K562 (cell line): ENCODE results near the gene OR4E2. TPM values are rescaled to one million over a fixed set of nuclear protein-coding genes. Genes with fewer than 3 reads are reported as not detected.

Experiments used
- ATAC-seq: fragments of 200-7000 bp; cut with Tn5 transposase; 3 replicates; pipeline ENCODE4 v1.9.1; 2020; ENCODE audit warnings: moderate library complexity
- BruUV-seq: library from RNA; stranded (reverse); fragments of 400-500 nt; replicated peaks from 2 replicates; lab custom pipeline; 2021; lab: Mats Ljungman, UMichigan
- CTCF ChIA-PET: fragments of 300-600 bp; formaldehyde crosslinking; extraction: SDS; loops from one replicate; lab custom pipeline; 2021; ENCODE audit warnings: low intra/inter-chr PET ratio; lab: Yijun Ruan, JAX
- POLR2A ChIA-PET: fragments of 300-600, 350-650 bp; sonication (Branson Sonifier 250); formaldehyde crosslinking; extraction: SDS; loops from one replicate; lab custom pipeline; 2021; ENCODE audit warnings: antibody characterized with exemption, inconsistent platforms; lab: Yijun Ruan, JAX
- DNase-seq, 4 experiments: peaks; one replicate each; pipeline versions ENCODE4 v3.0.0 to v3.0.0-alpha.2; 2011 to 2018; ENCODE audit warnings: low spot score in 3 of 4, mixed read lengths in 3 of 4; ENCODE audit errors: extremely low read depth in 1 of 4
- FAIRE-seq: peaks from 2 replicates; lab custom pipeline; 2011; peaks lifted over from hg19 to GRCh38; lab: Jason Lieb, UNC
- H2AFZ ChIP-seq: 2 replicates; pipeline ENCODE4 v1.6.0; 2011; ENCODE audit warnings: low read depth, low read length, control low read depth, inconsistent platforms
- H3K27ac ChIP-seq: fragments of 200-600 bp; 3 replicates; pipeline ENCODE4 v1.8.0; 2011; ENCODE audit warnings: low read depth, mild to moderate bottlenecking, control low read depth, inconsistent platforms, low read length, moderate library complexity, mixed read lengths; ENCODE audit errors: extremely low read depth
- H3K27me3 ChIP-seq, 2 experiments: fragments of 300-600 bp in 1 of 2; 2 replicates in 1 of 2; 3 replicates in 1 of 2; pipeline versions ENCODE4 v1.6.0 to v1.8.0; 2011; ENCODE audit warnings: inconsistent platforms in 2 of 2, low read length in 2 of 2, mild to moderate bottlenecking in 1 of 2, mixed read lengths in 1 of 2, moderate library complexity in 1 of 2; ENCODE audit not compliant: control insufficient read depth in 2 of 2, insufficient read depth in 2 of 2
- H3K36me3 ChIP-seq: fragments of 300-600 bp; 3 replicates; pipeline ENCODE4 v1.8.0; 2011; ENCODE audit warnings: mild to moderate bottlenecking, low read length, inconsistent platforms; ENCODE audit not compliant: control insufficient read depth, insufficient read depth
- H3K4me1 ChIP-seq, 2 experiments: fragments of 200-600 bp in 1 of 2; replicated peaks in 1 of 2; 2 replicates in 1 of 2; 3 replicates in 1 of 2; pipeline versions ENCODE4 v1.5.1 to v1.8.0; 2011; ENCODE audit warnings: inconsistent platforms in 2 of 2, low read length in 2 of 2, mild to moderate bottlenecking in 1 of 2, mixed read lengths in 1 of 2, moderate library complexity in 1 of 2; ENCODE audit not compliant: control insufficient read depth in 2 of 2, insufficient read depth in 2 of 2
- H3K4me2 ChIP-seq: 2 replicates; pipeline ENCODE4 v1.6.1; 2011; ENCODE audit warnings: low read length, control low read depth, inconsistent platforms, mixed read lengths; ENCODE audit not compliant: insufficient read depth
- H3K4me3 ChIP-seq: fragments of 200-600 bp; sonication (generic), shearing (Covaris generic); 2 replicates; pipeline ENCODE4 v1.5.1; 2016; ENCODE audit warnings: control low read depth, inconsistent platforms
- H3K79me2 ChIP-seq: fragments of 200-600 bp; 3 replicates; pipeline ENCODE4 v1.8.0; 2011; ENCODE audit warnings: low read length, inconsistent platforms; ENCODE audit not compliant: control insufficient read depth, insufficient read depth
- H3K9ac ChIP-seq, 2 experiments: 2 replicates each; pipeline versions ENCODE4 v1.6.0 to v1.6.1; 2011; ENCODE audit warnings: low read depth in 2 of 2, low read length in 2 of 2, control low read depth in 1 of 2, inconsistent platforms in 1 of 2, mild to moderate bottlenecking in 1 of 2, mixed read lengths in 1 of 2; ENCODE audit not compliant: insufficient read depth in 1 of 2
- H3K9me1 ChIP-seq: one replicate; pipeline ENCODE4 v1.6.0; 2011; ENCODE audit warnings: inconsistent platforms, mild to moderate bottlenecking, low read length, moderate library complexity; ENCODE audit not compliant: control insufficient read depth, insufficient read depth
- H3K9me3 ChIP-seq: replicated peaks from 2 replicates; pipeline ENCODE4 v1.5.1; 2011; ENCODE audit warnings: low read depth, low read length, inconsistent platforms; ENCODE audit not compliant: control insufficient read depth, insufficient read depth
- H4K20me1 ChIP-seq: replicated peaks from 2 replicates; pipeline ENCODE4 v1.6.1; 2011; ENCODE audit warnings: low read length, inconsistent platforms, mixed read lengths; ENCODE audit not compliant: control insufficient read depth, insufficient read depth
- CBFB ChIP-seq: sonication (generic); formaldehyde crosslinking; IDR thresholded peaks from 2 replicates; pipeline ENCODE4 v1.4.0; 2020; ENCODE audit warnings: mild to moderate bottlenecking, missing genetic modification reagents
- CEBPG ChIP-seq, 3 experiments: fragments of 200-800 bp in 1 of 3; sonication (Bioruptor generic) in 1 of 3; sonication (generic) in 1 of 3; formaldehyde crosslinking in 1 of 3; IDR thresholded peaks in 2 of 3; conservative IDR thresholded peaks in 1 of 3; 2 replicates each; pipeline versions ENCODE4 v1.6.1 to v1.8.0; 2016 to 2022; ENCODE audit warnings: missing compliant biosample characterization in 2 of 3, missing genetic modification characterization in 2 of 3, mild to moderate bottlenecking in 1 of 3, missing genetic modification reagents in 1 of 3
- ELK1 ChIP-seq: sonication (generic); formaldehyde crosslinking; IDR thresholded peaks from 2 replicates; pipeline ENCODE4 v1.8.1; 2022; ENCODE audit warnings: missing genetic modification reagents
- HDAC3 ChIP-seq: fragments of 450-650 bp; IDR thresholded peaks from 2 replicates; pipeline ENCODE4 v1.6.1; 2018; ENCODE audit warnings: borderline replicate concordance, mild to moderate bottlenecking, moderate library complexity; ENCODE audit not compliant: partially characterized antibody
- KDM5B ChIP-seq: fragments of 200-600 bp; sonication (generic); IDR thresholded peaks from 2 replicates; pipeline ENCODE4 v1.6.1; 2012; ENCODE audit warnings: low read depth, mild to moderate bottlenecking, moderate library complexity, low read length, control low read depth, inconsistent platforms; ENCODE audit not compliant: insufficient replicate concordance
- POLR3A ChIP-seq: IDR thresholded peaks from 2 replicates; pipeline ENCODE4 v1.6.1; 2011; ENCODE audit warnings: borderline replicate concordance, mild to moderate bottlenecking, moderate library complexity; ENCODE audit not compliant: insufficient read length, insufficient read depth; ENCODE audit errors: extremely low read depth
- RFX1 ChIP-seq: fragments of 450-650 bp; IDR thresholded peaks from 2 replicates; pipeline ENCODE4 v1.6.1; 2016; ENCODE audit warnings: mild to moderate bottlenecking, moderate library complexity
- U2AF1 ChIP-seq: fragments of 200-400 bp; formaldehyde crosslinking; optimal IDR thresholded peaks from 2 replicates; pipeline ENCODE3; 2017; ENCODE audit warnings: mild to moderate bottlenecking, low read depth, low read length, moderate library complexity
- ZBTB17 ChIP-seq: fragments of 450-650 bp; formaldehyde crosslinking; IDR thresholded peaks from 2 replicates; pipeline ENCODE4 v1.4.0; 2020; ENCODE audit warnings: mild to moderate bottlenecking
- ZNF766 ChIP-seq: fragments of 200-800 bp; sonication (Bioruptor generic); conservative IDR thresholded peaks from 2 replicates; pipeline ENCODE4 v1.6.1; 2016; ENCODE audit warnings: missing genetic modification characterization, missing compliant biosample characterization
- WGBS: fragments of 100-300 bp; shearing (Covaris generic); methylation state at CpG from one replicate; pipeline ENCODE4 v1.1.6; 2016; ENCODE audit warnings: low coverage, mixed read lengths; ENCODE audit not compliant: insufficient coverage; ENCODE audit errors: missing lambda C conversion rate; 5-methylcytosine and 5-hydroxymethylcytosine counted together
- in situ Hi-C: fragments of 300-500 bp; cut with MboI; formaldehyde crosslinking; loops from 4 replicates; pipeline ENCODE4 v1.15.0; 2018; ENCODE audit warnings: inconsistent platforms, mixed read lengths
- intact Hi-C: fragments of 100-400 bp; cut with micrococcal nuclease; formaldehyde crosslinking; loops from 2 replicates; pipeline ENCODE4 v1.14.2; 2022
- polyA plus RNA-seq, 8 experiments: library from polyadenylated mRNA; depleted of rRNA in 4 of 8; stranded (reverse) in 5 of 8; unstranded in 3 of 8; fragments of >200 nt; fragmentation: Nextera tagmentation in 2 of 8; fragmentation: Illumina TruSeq in 1 of 8; extraction: Ambion mirVana in 2 of 8; extraction: Trizol in 1 of 8; gene quantifications; 2 replicates each; pipeline versions ENCODE4 v1.2.1 to v1.2.3, GENCODE V29; 2011 to 2014; ENCODE audit warnings: inconsistent platforms in 1 of 8, missing spikeins in 1 of 8
- total RNA-seq, 7 experiments: library from RNA; depleted of rRNA in 6 of 7; stranded (reverse); fragments of >200 nt in 6 of 7; fragmentation: Illumina TruSeq in 2 of 7; extraction: Trizol in 2 of 7; gene quantifications; 2 replicates each; pipeline versions ENCODE4 v1.2.1 to v1.2.3, GENCODE V29; 2011 to 2021; ENCODE audit warnings: low replicate concordance in 1 of 7
- TF ChIP-seq, protein P1 (sequence below): sonication (generic); formaldehyde crosslinking; IDR thresholded peaks from 2 replicates; pipeline ENCODE4 v1.8.1; 2023; ENCODE audit warnings: missing genetic modification reagents, mild to moderate bottlenecking, borderline replicate concordance

OR4E2 gene
- total and polyA plus RNA-seq, 9 of the 15 experiments (the other 6 are each of a cell fraction or from before 2014, with no cell fraction given): not detected

DNA sequence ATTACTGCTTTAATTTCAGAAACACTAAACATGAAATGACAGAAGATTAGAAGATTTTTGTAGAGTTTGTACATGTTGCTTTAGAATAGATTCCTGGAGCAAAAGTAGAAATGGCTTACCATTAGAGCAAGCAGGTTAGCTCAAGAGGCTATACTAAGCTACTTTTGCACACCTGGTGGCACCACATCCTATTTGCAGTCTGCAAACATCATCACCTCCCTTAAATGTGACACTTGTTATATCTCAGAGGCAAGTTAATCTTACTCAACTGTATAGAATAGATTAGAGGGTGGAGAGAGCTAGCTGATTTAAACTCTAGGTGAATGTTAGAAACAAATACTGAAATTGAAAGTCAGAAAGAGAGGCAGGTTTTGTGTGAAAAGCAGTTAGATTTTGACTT, 50.7 kb downstream of the OR4E2 start:
- no peak for ATAC-seq

GRCh38 chr14:21711360-21711961, 57.8 kb downstream of the OR4E2 start:
- in situ Hi-C loops: no loop called here
- FAIRE-seq: peak; percentile 65
- TF ChIP-seq, protein P1, sequence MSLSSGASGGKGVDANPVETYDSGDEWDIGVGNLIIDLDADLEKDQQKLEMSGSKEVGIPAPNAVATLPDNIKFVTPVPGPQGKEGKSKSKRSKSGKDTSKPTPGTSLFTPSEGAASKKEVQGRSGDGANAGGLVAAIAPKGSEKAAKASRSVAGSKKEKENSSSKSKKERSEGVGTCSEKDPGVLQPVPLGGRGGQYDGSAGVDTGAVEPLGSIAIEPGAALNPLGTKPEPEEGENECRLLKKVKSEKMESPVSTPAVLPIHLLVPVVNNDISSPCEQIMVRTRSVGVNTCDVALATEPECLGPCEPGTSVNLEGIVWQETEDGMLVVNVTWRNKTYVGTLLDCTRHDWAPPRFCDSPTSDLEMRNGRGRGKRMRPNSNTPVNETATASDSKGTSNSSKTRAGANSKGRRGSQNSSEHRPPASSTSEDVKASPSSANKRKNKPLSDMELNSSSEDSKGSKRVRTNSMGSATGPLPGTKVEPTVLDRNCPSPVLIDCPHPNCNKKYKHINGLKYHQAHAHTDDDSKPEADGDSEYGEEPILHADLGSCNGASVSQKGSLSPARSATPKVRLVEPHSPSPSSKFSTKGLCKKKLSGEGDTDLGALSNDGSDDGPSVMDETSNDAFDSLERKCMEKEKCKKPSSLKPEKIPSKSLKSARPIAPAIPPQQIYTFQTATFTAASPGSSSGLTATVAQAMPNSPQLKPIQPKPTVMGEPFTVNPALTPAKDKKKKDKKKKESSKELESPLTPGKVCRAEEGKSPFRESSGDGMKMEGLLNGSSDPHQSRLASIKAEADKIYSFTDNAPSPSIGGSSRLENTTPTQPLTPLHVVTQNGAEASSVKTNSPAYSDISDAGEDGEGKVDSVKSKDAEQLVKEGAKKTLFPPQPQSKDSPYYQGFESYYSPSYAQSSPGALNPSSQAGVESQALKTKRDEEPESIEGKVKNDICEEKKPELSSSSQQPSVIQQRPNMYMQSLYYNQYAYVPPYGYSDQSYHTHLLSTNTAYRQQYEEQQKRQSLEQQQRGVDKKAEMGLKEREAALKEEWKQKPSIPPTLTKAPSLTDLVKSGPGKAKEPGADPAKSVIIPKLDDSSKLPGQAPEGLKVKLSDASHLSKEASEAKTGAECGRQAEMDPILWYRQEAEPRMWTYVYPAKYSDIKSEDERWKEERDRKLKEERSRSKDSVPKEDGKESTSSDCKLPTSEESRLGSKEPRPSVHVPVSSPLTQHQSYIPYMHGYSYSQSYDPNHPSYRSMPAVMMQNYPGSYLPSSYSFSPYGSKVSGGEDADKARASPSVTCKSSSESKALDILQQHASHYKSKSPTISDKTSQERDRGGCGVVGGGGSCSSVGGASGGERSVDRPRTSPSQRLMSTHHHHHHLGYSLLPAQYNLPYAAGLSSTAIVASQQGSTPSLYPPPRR (CRISPR knock-in tag): no peak
- no peak for TF ChIP-seq ELK1
- TF ChIP-seq KDM5B: no peak
- TF ChIP-seq CEBPG (CRISPR knock-in tag; IDR thresholded peaks at IDR 0.05): no peak
- peak in 1 of 2 experiments; percentile 19; a peak in 1 of 4 replicates for TF ChIP-seq CEBPG (tag; conservative IDR thresholded peaks at IDR 0.05 in 1 of 2, IDR thresholded peaks at IDR 0.05 in 1 of 2)

More for the DNA sequence above, 50.7 kb downstream of the OR4E2 start:
- in situ Hi-C loops (no loop called here), intact Hi-C loops (no loop called here)
- no peaks in the 10 kb centered on the region; a peak in 1 of 5 replicates for H3K27me3 ChIP-seq
- H3K27ac ChIP-seq: no peak overlapping the region
- no peak for FAIRE-seq
- no peaks in the 10 kb centered on the region for H3K36me3 ChIP-seq
- ChIA-PET CTCF (no interaction called here), POLR2A (no interaction called here)
- no peaks in the 10 kb centered on the region for H3K4me1 ChIP-seq
- no TSS peak for BruUV-seq
- H3K4me3 ChIP-seq: no peak overlapping the region
- TF ChIP-seq U2AF1 (no peak), RFX1 (no peak), CBFB (CRISPR knock-in tag) (no peak), HDAC3 (no peak), POLR3A (no peak), ZBTB17 (no peak), ZNF766 (CRISPR knock-in tag) (no peak)
- no peak overlapping the region for H2AFZ ChIP-seq
- H3K9ac ChIP-seq: no peak overlapping the region
- H3K4me2 ChIP-seq: no peak overlapping the region
- H3K9me3 ChIP-seq: no peaks in the 10 kb centered on the region
- DNase-seq: no peak
- H3K79me2 ChIP-seq: no peaks in the 10 kb centered on the region
- H4K20me1 ChIP-seq: no peaks in the 10 kb centered on the region
- no peaks in the 10 kb centered on the region for H3K9me1 ChIP-seq

More at GRCh38 chr14:21711360-21711961, 57.8 kb downstream of the OR4E2 start:
- H3K9ac ChIP-seq: no peak overlapping the region
- H3K4me2 ChIP-seq: no peak overlapping the region
- no peak overlapping the region for H3K4me3 ChIP-seq
- peak; percentile 78 for ATAC-seq
- H3K27ac ChIP-seq: no peak overlapping the region
- no peaks in the 10 kb centered on the region for H3K36me3 ChIP-seq
- BruUV-seq: no TSS peak
- CTCF ChIA-PET: interaction anchor here (0.9 kb wide), 1 partner anchor 70 kb away, joined by 3 read pairs; no protein-coding TSS in a partner anchor
- H4K20me1 ChIP-seq: no peaks in the 10 kb centered on the region
- no peaks in the 10 kb centered on the region for H3K79me2 ChIP-seq
- H2AFZ ChIP-seq: no peak overlapping the region
- no peaks in the 10 kb centered on the region for H3K9me1 ChIP-seq
- DNase-seq: peak; percentile 27 to 44 (median 38)
- H3K27me3 ChIP-seq: no peaks in the 10 kb centered on the region
- WGBS: 2% methylated on average over 3 of the region's 3 CpGs
- POLR2A ChIA-PET: interaction anchor here (0.7 kb wide), 1 partner anchor 315 kb away, joined by 3 read pairs; no protein-coding TSS in a partner anchor
- H3K9me3 ChIP-seq: no peaks in the 10 kb centered on the region
- no peaks in the 10 kb centered on the region for H3K4me1 ChIP-seq
- intact Hi-C loops: no loop called here
